Stimulated activated CD8-positive, alpha-beta memory T cell treated with anti-CD3 and anti-CD28 coated beads, Interleukin-7, amount 100 ng/mL, for 1 hour (primary cell): ENCODE measurements around the gene NRXN3.

ENCODE experiments used
- DNase-seq, 2 donors: peaks; one replicate each; pipeline ENCODE4 v3.0.0-alpha.2; 2020; ENCODE audit warnings: low read depth in 2 of 2

The NRXN3 gene

GRCh38 chr14:79204591-79204990 lies 1034.4 kb downstream of the NRXN3 start:
- no peak for DNase-seq

- no peak for DNase-seq
These were observed 1039.2 kb downstream of the NRXN3 start for GRCh38 chr14:79209418-79209817.

DNA sequence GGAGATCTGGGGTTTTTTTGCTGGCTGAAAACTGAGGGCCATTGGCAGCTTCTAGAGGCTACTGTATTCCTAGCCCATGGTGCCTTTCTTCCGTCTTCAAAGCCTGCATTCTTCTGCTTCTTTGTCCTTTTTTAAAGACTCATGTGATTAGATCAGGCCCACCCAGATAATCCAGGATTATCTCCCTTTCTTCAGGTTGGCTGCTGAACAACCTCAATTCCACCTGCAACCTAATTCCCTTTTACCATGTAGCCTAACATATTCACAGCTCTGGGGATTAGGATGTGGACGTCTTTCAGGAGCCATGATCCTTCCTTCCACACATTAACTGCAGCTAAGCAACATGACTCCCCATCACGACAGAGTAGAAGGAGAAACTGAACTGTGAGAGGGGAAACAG lies 1055.6 kb downstream of the NRXN3 start:
- no peak for DNase-seq

GRCh38 chr14:79229383-79229909 lies 1059.3 kb downstream of the NRXN3 start:
- no peak for DNase-seq

GRCh38 chr14:79242666-79243065 lies 1072.5 kb downstream of the NRXN3 start:
- no peak for DNase-seq

GRCh38 chr14:79246173-79246572 lies 1076.0 kb downstream of the NRXN3 start:
- DNase-seq: no peak

DNA sequence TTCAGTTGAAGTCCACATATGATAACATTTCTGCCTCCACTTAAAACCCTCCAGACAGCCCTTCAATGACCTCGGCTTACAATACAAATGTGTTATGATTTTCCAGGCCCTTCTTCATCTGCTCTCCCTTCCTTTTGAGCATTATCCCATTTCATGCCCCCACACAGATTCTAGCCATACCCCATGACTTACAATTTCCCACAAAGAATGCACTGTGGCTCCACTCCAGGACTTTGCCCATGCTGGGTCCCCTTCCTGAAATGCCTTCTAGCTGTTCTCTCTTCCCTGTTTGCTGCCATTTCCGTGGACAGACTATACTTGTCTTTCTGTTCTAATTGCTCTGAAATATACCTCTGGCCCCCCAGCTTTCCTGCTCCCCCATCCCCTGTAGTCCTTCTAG lies 1078.0 kb downstream of the NRXN3 start:
- DNase-seq: no peak

- DNase-seq: no peak
These were observed 1078.6 kb downstream of the NRXN3 start for GRCh38 chr14:79248771-79249170.

- DNase-seq: no peak
These were observed 1081.1 kb downstream of the NRXN3 start for GRCh38 chr14:79251278-79251677.

DNA sequence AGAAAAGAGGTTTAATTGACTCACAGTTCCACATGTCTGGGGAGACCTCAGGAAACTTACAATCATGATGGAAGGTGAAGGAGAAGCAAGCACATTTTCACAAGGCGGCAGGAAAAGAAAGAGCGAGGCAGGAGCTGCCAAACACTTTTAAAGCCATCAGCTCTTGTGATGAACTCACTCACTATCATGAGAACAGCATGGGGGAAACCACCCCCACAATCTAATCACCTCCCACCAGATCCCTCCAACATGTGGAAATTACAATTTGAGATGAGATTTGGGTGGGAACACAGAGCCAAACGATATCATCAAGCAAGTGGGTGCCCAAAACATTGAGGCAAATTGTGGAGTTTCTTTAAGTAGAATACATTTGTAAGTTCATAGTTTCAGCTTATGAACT lies 1083.4 kb downstream of the NRXN3 start:
- no peak for DNase-seq

DNA sequence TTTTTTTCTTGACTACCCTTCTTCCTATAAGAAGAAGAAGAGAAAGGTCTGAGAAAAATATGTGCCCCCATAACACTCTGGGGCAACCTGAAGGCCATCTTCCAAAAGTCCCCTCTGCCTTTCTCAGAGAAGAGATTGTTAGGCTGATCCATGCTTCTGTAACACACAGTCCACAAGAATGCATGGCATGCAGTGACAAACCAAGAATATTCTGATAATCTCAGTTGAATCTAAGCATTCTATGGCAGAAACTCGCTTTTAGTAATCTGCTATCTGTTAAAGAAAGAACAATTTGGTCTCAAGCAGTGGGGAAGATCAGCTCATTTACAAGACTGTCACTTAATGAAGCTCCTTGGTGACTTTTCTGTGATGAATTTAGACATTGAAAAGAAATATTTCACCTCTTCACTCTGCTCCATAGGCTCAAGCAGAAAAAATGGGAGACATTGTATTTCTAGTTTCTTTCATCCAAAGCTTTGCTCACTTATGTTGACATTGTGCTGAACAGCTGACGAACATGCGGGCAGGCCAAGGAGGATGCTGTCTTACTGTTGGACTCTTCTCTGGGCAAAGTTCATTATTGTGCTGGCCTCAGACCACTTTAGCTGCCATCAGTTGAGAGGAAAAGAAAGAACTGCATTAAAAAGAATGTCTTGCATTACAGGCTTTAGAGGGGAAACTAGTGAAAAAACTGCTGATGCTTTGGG lies 1084.0 kb downstream of the NRXN3 start:
- no peak for DNase-seq

DNA sequence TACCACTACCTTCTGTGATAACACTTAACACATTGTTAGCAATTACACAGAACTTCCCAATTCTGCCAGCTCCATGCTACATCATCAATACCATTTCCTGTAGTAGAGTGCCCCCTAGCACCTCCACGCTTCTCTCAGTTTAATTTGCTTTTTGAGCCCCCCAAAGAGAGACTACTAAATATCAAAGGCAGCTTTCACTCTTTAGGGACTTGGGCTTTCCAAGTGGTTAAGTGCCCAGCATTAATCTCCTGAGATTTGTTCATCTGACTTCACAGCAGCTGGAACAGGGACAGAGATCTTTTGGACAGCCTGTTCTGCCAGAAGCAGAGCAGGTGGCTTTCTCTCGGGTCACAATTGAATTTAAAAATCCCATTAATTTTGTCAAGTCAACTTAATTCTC lies 1086.2 kb downstream of the NRXN3 start:
- no peak for DNase-seq

DNA sequence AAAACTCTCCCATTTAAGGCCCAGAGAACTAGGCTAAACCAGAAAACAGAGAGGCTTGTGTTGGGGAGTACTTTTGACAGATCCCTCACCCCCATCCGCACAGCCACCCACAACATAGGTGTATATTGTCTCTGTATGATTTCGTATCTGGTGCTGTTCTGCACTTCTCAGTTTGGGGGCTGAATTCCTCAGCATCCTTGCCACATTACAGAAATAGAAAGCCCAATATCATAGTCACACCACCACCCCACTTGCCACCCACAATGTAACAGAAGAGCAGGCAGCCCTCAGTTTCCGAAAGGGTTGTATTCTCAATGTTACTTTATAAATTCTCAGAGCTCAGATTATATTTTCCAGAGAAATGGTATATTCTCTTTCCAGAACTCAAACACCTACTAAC lies 1090.2 kb downstream of the NRXN3 start:
- DNase-seq: no peak

GRCh38 chr14:79265366-79265946 lies 1095.3 kb downstream of the NRXN3 start:
- no peak for DNase-seq

GRCh38 chr14:79270361-79270760 lies 1100.2 kb downstream of the NRXN3 start:
- DNase-seq: no peak

DNA sequence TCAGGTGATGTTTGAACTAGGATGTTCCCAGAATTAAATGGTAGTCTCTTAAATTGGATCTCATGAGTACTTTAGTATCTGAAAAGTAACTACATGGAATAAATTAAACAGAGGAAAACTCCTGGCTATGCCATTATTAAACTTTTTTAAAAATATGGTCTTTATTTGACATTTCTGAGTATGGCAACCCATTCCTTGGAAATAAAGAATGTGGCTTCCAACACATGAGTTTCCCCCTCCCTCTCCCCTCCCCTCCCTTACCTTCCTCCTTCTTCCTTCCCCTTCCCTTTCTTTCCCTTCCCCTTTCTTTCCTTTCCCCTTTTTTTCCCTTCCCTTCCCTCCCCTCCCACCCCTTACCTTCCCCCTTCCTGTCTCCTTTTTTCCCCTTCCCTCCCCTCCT lies 1100.9 kb downstream of the NRXN3 start:
- DNase-seq: no peak

- DNase-seq: no peak
These were observed 1104.6 kb downstream of the NRXN3 start for GRCh38 chr14:79274641-79275291.

DNA sequence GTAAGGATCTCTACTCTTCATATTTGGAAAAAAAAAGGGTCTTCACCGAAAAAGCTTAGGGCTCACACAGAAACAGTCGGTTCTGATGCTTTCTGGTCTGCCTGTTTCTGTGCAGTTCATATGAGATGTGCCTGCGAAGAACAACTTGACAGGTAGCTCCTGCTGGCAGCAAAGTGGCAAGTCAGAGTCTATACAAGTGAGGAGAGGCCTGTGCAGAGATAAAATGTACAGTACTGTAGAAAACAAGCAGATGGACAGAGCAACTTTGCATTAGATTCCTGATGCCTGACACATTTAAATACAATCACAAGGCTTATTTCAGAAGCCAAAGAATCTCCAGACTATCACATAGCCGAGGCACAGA lies 1105.1 kb downstream of the NRXN3 start:
- no peak for DNase-seq

DNA sequence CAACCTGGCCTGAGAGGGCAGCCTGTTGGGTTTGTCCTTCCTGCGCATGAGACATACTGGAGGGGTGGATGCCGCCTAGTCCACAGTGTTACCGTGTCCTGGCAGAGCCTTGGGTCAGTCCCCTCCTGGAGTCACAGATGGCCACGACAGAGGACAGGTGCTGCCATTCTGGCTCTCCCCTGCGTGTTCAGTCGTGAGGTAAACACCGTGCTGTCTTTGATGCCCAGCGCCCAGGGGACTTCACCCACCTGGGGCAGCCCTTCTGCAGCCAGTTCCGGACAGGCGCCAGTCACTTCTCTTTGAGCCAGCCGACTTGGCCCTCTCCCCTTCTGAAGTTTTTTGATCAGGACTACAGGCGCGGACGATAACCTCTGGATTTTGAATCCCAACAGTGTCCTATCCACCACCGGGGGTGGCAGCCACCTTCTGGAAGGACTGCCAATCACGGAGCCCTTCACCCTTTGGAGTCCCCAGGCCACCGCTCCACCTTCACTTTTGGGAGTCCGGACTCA lies 1108.2 kb downstream of the NRXN3 start:
- DNase-seq: no peak

DNA sequence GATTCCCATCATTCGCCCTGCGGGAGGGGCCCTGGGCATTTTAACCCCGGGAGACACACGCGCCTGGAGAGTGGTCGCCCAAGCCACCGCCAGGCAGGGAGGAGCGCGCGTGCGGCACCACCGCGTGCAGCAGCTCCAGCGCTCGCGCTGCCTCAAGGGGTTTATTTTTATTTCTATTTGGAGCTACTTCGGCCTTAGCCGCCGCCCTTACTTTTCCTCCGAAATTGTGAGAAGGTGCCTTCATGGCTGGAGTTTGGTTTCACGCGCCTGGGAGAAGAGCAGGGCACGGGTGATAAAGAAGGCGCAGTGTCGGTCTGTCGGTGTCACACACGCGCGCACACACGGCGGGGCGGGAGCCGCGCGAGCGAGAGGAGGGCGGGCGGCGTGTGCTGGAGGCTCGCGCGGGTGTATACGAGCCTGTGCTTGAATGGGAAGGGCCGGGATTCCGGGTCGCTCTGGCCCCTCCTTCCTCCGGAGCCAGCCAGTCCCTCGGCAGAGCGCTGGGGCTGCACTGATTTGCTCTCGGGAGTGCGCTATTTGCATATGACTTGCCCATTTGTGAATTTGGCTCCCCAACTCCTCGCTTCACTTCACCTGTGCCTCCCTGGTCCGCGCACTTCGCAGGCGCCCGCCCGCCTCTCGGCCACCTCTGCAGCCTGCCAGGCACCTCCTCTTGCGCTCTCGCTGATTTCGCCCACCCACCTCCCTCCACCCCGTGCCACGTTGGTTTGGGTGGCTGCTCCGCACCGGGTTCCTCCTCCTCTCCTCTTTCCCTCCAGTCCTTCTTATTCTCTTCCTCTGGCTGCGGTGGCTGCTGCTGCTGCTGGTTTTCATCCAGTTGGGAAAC lies 1108.8 kb downstream of the NRXN3 start:
- DNase-seq: no peak

GRCh38 chr14:79279645-79280597 lies 1109.7 kb downstream of the NRXN3 start:
- DNase-seq: no peak
